Measurements from ENCODE around the gene EFEMP2.

DNA sequence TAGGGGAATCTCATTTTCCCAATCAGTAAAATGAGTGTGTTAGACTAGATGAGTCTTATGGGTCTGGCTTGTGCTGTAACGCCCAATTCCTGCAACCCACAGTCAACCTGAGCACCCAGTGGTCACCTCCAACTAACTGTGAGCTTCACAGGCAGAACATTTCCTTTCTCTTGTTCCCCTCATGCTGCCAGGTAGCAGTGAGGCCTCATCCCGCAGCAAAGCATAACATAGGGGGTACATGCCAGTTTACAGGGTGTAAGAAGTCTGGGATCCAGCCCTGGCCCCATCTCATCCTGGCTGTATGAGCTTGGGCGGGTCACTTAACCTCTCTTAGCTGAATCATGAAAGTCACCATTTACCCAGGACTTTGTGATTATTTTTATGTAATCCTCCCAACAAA, 3.7 kb downstream of the EFEMP2 start:
- TF ChIP-seq CTCF (conservative IDR thresholded peaks at IDR 0.05; ENCODE audit: low read depth, low read length) (no peak), EZH2phosphoT487 (IDR thresholded peaks at IDR 0.05; ENCODE audit: borderline replicate concordance, low read length) (no peak), EZH2 (IDR thresholded peaks at IDR 0.05; ENCODE audit: low read length, unreplicated experiment) (no peak)

Data from PC-3 (cell line).